ENCODE data around the gene MPO. TPM values are rescaled to one million over a fixed set of nuclear protein-coding genes. Genes with fewer than 3 reads are reported as not detected.

Gene MPO
- total and polyA plus RNA-seq, 2 donors (not counting 1 experiment from before 2014, with no cell fraction given) = 0.07 TPM; not detected in 1

DNA sequence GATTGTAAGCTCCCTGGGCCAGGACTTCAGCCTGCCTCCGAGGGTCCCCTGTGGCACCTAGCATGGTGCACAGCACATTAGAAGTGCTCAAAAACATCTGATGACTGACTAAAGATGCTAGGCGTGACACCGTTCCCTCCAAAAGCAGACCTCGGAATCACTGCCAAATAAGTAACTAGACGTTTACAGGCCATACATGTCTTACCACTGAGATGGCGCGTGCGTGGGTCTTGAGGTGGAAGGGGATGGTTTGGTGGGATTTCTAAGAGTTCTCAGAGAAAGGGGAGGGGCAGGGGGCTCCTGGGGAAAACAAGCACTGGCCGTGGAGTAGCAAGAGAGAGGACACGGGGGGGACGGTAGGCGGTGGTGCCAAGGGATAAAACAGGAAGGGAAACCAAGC lies 12.4 kb downstream of the MPO start:
- no peak overlapping the region for H2AFZ ChIP-seq (ENCODE audit: insufficient read depth, low read depth, low read length, poor library complexity, severe bottlenecking)
- no peaks in the 10 kb centered on the region for H3K79me2 ChIP-seq (ENCODE audit: control insufficient read depth, insufficient read depth, low read length)
- no peak overlapping the region for H3K9ac ChIP-seq (ENCODE audit: low read length)
- Mint-ChIP-seq H3K27me3 (peaks cover 37% of the 10 kb centered on the region), H3K27ac (no peak overlapping the region), H3K9me3 (ENCODE audit: insufficient read depth) (no peaks in the 10 kb centered on the region), H3K4me1 (peaks cover 1% of the 10 kb centered on the region), H3K4me3 (no peak overlapping the region)
- CTCF ChIA-PET = interaction anchor here (1.3 kb wide), 1 partner anchor 18 kb away, joined by 4 read pairs; no protein-coding TSS in a partner anchor
- ATAC-seq (ENCODE audit: low read depth) = no peak
- intact Hi-C loops (cut with micrococcal nuclease) = no loop called here
- no peak for TF ChIP-seq EZH2 (IDR thresholded peaks at IDR 0.05; ENCODE audit: borderline replicate concordance, insufficient read depth, low read depth, low read length, poor library complexity, severe bottlenecking)
- TF ChIP-seq, protein P1, sequence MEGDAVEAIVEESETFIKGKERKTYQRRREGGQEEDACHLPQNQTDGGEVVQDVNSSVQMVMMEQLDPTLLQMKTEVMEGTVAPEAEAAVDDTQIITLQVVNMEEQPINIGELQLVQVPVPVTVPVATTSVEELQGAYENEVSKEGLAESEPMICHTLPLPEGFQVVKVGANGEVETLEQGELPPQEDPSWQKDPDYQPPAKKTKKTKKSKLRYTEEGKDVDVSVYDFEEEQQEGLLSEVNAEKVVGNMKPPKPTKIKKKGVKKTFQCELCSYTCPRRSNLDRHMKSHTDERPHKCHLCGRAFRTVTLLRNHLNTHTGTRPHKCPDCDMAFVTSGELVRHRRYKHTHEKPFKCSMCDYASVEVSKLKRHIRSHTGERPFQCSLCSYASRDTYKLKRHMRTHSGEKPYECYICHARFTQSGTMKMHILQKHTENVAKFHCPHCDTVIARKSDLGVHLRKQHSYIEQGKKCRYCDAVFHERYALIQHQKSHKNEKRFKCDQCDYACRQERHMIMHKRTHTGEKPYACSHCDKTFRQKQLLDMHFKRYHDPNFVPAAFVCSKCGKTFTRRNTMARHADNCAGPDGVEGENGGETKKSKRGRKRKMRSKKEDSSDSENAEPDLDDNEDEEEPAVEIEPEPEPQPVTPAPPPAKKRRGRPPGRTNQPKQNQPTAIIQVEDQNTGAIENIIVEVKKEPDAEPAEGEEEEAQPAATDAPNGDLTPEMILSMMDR (IDR thresholded peaks at IDR 0.05) = no peak
- no peak overlapping the region for H3K4me2 ChIP-seq (replicated peaks; ENCODE audit: low read depth, low read length, poor library complexity, severe bottlenecking)
- POLR2A ChIA-PET = no interaction called here
- DNase-seq = no peak
- H3K4me1 ChIP-seq (ENCODE audit: control insufficient read depth in 2 of 2, insufficient read depth in 2 of 2, low read length in 2 of 2) = no peaks in the 10 kb centered on the region
- WGBS (ENCODE audit: insufficient coverage) = 88% methylated on average over 9 of the region's 12 CpGs
- no peaks in the 10 kb centered on the region for H3K36me3 ChIP-seq (replicated peaks in 1 of 2; ENCODE audit: control extremely low read depth in 1 of 2, control insufficient read depth in 1 of 2, extremely low read depth in 1 of 2, insufficient read depth in 2 of 2, low read length in 1 of 2)
- H3K27me3 ChIP-seq (replicated peaks in 1 of 4; ENCODE audit: control extremely low read depth in 1 of 4, control insufficient read depth in 3 of 4, insufficient read depth in 4 of 4, low read length in 3 of 4) = peaks cover 0 to 20% (median 3%) of the 10 kb centered on the region in 4 experiments
- peaks cover 0 to 2% (median 0%) of the 10 kb centered on the region in 3 donors for H3K9me3 ChIP-seq (ENCODE audit: control extremely low read depth in 1 of 3, control insufficient read depth in 2 of 3, insufficient read depth in 1 of 3, low read length in 2 of 3)
- no peak overlapping the region for H3K4me3 ChIP-seq (ENCODE audit: control extremely low read depth in 1 of 5, extremely low read depth in 1 of 5, insufficient read depth in 1 of 5, low read depth in 2 of 5, low read length in 4 of 5)
- H4K20me1 ChIP-seq (ENCODE audit: control insufficient read depth, insufficient read depth, low read length, poor library complexity, severe bottlenecking) = no peaks in the 10 kb centered on the region
- H3K27ac ChIP-seq (ENCODE audit: low read length in 2 of 2) = no peak overlapping the region

DNA sequence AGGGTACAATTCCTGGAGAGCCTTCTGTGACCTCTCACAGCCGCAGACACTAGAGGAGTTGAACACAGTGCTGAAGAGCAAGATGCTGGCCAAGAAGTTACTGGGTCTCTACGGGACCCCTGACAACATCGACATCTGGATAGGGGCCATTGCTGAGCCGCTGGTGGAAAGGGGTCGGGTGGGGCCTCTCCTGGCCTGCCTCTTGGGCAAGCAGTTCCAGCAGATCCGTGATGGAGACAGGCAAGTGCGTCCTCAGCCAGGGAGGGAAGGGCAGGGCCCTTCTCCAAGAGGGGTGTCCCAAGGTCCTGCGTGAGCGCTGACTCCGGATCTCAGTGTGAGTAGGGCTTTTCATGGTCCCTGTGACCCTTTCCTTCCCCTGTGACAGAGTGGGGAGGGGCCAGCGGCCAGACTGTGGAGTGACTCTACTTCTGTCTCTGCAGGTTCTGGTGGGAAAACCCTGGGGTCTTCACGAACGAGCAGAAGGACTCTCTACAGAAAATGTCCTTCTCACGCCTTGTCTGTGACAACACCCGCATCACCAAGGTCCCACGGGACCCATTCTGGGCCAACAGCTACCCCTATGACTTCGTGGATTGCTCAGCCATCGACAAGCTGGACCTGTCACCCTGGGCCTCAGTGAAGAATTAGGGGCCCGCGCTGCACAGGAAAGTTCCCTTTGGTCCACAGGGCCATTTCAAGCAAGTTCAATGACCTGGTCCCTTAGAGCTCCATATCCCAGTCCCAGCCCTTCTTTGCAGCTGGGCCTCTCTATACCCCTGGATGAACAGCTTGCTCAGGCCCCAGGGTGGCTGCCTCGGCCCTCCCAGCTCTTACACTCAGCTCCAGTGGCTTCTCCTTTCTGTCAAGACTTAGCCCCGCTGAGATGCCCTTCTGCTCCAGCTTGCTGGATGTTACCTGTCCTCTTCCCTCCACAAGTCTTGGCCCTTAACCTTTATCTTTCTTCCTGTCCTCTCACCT lies 13.1 kb downstream of the MPO start:
- TF ChIP-seq EZH2 (IDR thresholded peaks at IDR 0.05; ENCODE audit: borderline replicate concordance, insufficient read depth, low read depth, low read length, poor library complexity, severe bottlenecking) = no peak
- Histone ChIP-seq H3K9me3 (ENCODE audit: control extremely low read depth in 1 of 3, control insufficient read depth in 2 of 3, insufficient read depth in 1 of 3, low read length in 2 of 3) (no peaks in the 10 kb centered on the region), H3K36me3 (replicated peaks in 1 of 2; ENCODE audit: control extremely low read depth in 1 of 2, control insufficient read depth in 1 of 2, extremely low read depth in 1 of 2, insufficient read depth in 2 of 2, low read length in 1 of 2) (no peaks in the 10 kb centered on the region), H3K4me3 (ENCODE audit: control extremely low read depth in 1 of 5, extremely low read depth in 1 of 5, insufficient read depth in 1 of 5, low read depth in 2 of 5, low read length in 4 of 5) (no peak overlapping the region), H3K27me3 (replicated peaks in 1 of 4; ENCODE audit: control extremely low read depth in 1 of 4, control insufficient read depth in 3 of 4, insufficient read depth in 4 of 4, low read length in 3 of 4) (peaks cover 0 to 16% (median 5%) of the 10 kb centered on the region in 4 experiments), H3K4me2 (replicated peaks; ENCODE audit: low read depth, low read length, poor library complexity, severe bottlenecking) (no peak overlapping the region), H3K79me2 (ENCODE audit: control insufficient read depth, insufficient read depth, low read length) (no peaks in the 10 kb centered on the region), H3K4me1 (ENCODE audit: control insufficient read depth in 2 of 2, insufficient read depth in 2 of 2, low read length in 2 of 2) (no peaks in the 10 kb centered on the region), H4K20me1 (ENCODE audit: control insufficient read depth, insufficient read depth, low read length, poor library complexity, severe bottlenecking) (no peaks in the 10 kb centered on the region), H2AFZ (ENCODE audit: insufficient read depth, low read depth, low read length, poor library complexity, severe bottlenecking) (no peak overlapping the region), H3K9ac (ENCODE audit: low read length) (no peak overlapping the region), H3K27ac (ENCODE audit: low read length in 2 of 2) (no peak overlapping the region)
- CTCF ChIA-PET = interaction anchor here (1.3 kb wide), 1 partner anchor 18 kb away, joined by 4 read pairs; no protein-coding TSS in a partner anchor
- H3K27me3 Mint-ChIP-seq = peaks cover 44% of the 10 kb centered on the region
- H3K9me3 Mint-ChIP-seq (ENCODE audit: insufficient read depth) = no peaks in the 10 kb centered on the region
- no peaks in the 10 kb centered on the region for H3K4me1 Mint-ChIP-seq
- no peak for DNase-seq
- ATAC-seq (ENCODE audit: low read depth) = no peak
- no peak overlapping the region for H3K4me3 Mint-ChIP-seq
- intact Hi-C loops (cut with micrococcal nuclease) = no loop called here
- 93% methylated on average over 21 of the region's 22 CpGs for WGBS (ENCODE audit: insufficient coverage)
- no peak overlapping the region for H3K27ac Mint-ChIP-seq
- POLR2A ChIA-PET = no interaction called here
